HCT116 (cell line): ENCODE results near the gene PDYN. TPM values are rescaled to one million over a fixed set of nuclear protein-coding genes. Genes with fewer than 3 reads are reported as not detected.

Experiments used
- ATAC-seq: fragments of 200-7000 bp; cut with Tn5 transposase; 2 replicates; pipeline ENCODE4 v1.9.1; 2020; ENCODE audit warnings: mild to moderate bottlenecking, moderate library complexity
- BruUV-seq: library from RNA; stranded (reverse); fragments of 400-500 nt; replicated peaks from 2 replicates; lab custom pipeline; 2021; lab: Mats Ljungman, UMichigan
- CTCF ChIA-PET: fragments of 300-600 bp; sonication (Branson Sonifier 250); formaldehyde crosslinking; loops from one replicate; lab custom pipeline; 2021; ENCODE audit warnings: antibody characterized with exemption; lab: Charles Lee
- POLR2A ChIA-PET: fragments of 300-600, 350-600 bp; sonication (Branson Sonifier 250); formaldehyde crosslinking; loops from one replicate; lab custom pipeline; 2021; ENCODE audit warnings: antibody characterized with exemption; lab: Charles Lee
- RAD21 ChIA-PET, 2 experiments: fragments of 300-600 bp; sonication (Branson Sonifier 250); formaldehyde crosslinking; loops; one replicate each; lab custom pipeline; 2023; ENCODE audit warnings: low total read pairs in 2 of 2; ENCODE audit not compliant: uncharacterized antibody in 2 of 2, unreplicated experiment in 2 of 2, low non-redundant PET in 1 of 2; lab: Charles Lee
- DNase-seq: peaks from one replicate; pipeline ENCODE4 v3.0.0-alpha.2; 2010; ENCODE audit warnings: low read depth, low spot score
- H2AFZ ChIP-seq: fragments of 200-600 bp; shearing (Covaris generic), sonication (generic); 2 replicates; pipeline ENCODE4 v1.6.1; 2017; ENCODE audit warnings: low read depth, mixed run types, mixed read lengths, antibody characterized with exemption, low read length; ENCODE audit not compliant: poor library complexity, severe bottlenecking
- H3K27ac ChIP-seq: 2 replicates; pipeline ENCODE4 v1.5.1; 2012; ENCODE audit warnings: low read depth, low read length
- H3K27me3 ChIP-seq: fragments of 200-600 bp; sonication (generic); 2 replicates; pipeline ENCODE4 v1.6.1; 2016; ENCODE audit warnings: mixed run types, low read length, mixed read lengths; ENCODE audit not compliant: insufficient read depth
- H3K36me3 ChIP-seq, 2 experiments: fragments of 200-500 bp in 1 of 2; fragments of 200-600 bp in 1 of 2; sonication (Bioruptor generic) in 1 of 2; sonication (generic) in 1 of 2; 2 replicates each; pipeline versions ENCODE4 v1.5.1 to v1.6.1; 2014 to 2016; ENCODE audit warnings: low read length in 2 of 2, inconsistent platforms in 1 of 2, mixed read lengths in 1 of 2, mixed run types in 1 of 2; ENCODE audit not compliant: insufficient read depth in 2 of 2, control insufficient read depth in 1 of 2
- H3K4me1 ChIP-seq, 2 experiments: fragments of 200-600 bp in 1 of 2; sonication (generic) in 1 of 2; 2 replicates each; pipeline versions ENCODE4 v1.5.1 to v1.6.1; 2012 to 2017; ENCODE audit warnings: low read length in 2 of 2, inconsistent platforms in 1 of 2, mild to moderate bottlenecking in 1 of 2, mixed read lengths in 1 of 2, mixed run types in 1 of 2, moderate library complexity in 1 of 2; ENCODE audit not compliant: insufficient read depth in 2 of 2, control insufficient read depth in 1 of 2
- H3K4me2 ChIP-seq: fragments of 200-600 bp; sonication (generic); 2 replicates; pipeline ENCODE4 v1.6.1; 2017; ENCODE audit warnings: mixed run types, low read length, mixed read lengths
- H3K4me3 ChIP-seq, 2 experiments: fragments of 200-600 bp in 1 of 2; sonication (generic) in 1 of 2; replicated peaks in 1 of 2; 2 replicates each; pipeline ENCODE4 v1.5.1; 2011 to 2016; ENCODE audit warnings: low read length in 2 of 2, control low read depth in 1 of 2, low read depth in 1 of 2, mild to moderate bottlenecking in 1 of 2, mixed read lengths in 1 of 2, mixed run types in 1 of 2
- H3K79me2 ChIP-seq: fragments of 200-600 bp; sonication (generic); 2 replicates; pipeline ENCODE4 v1.6.1; 2017; ENCODE audit warnings: mild to moderate bottlenecking, mixed run types, low read length, moderate library complexity, mixed read lengths; ENCODE audit not compliant: insufficient read depth
- H3K9ac ChIP-seq: fragments of 200-600 bp; sonication (generic); 2 replicates; pipeline ENCODE4 v1.6.1; 2016; ENCODE audit warnings: low read length, mixed read lengths
- H3K9me2 ChIP-seq: fragments of 200-600 bp; sonication (generic), shearing (Covaris generic); 2 replicates; pipeline ENCODE4 v1.6.1; 2017; ENCODE audit warnings: mixed run types, mild to moderate bottlenecking, moderate library complexity; ENCODE audit not compliant: insufficient read depth
- H3K9me3 ChIP-seq, 2 experiments: fragments of 200-500 bp in 1 of 2; fragments of 200-600 bp in 1 of 2; sonication (Bioruptor generic) in 1 of 2; sonication (generic) in 1 of 2; 2 replicates each; pipeline ENCODE4 v1.6.1; 2014 to 2017; ENCODE audit warnings: low read length in 2 of 2, mixed read lengths in 2 of 2, inconsistent platforms in 1 of 2, low read depth in 1 of 2, mild to moderate bottlenecking in 1 of 2, mixed run types in 1 of 2, moderate library complexity in 1 of 2; ENCODE audit not compliant: control insufficient read depth in 1 of 2, insufficient read depth in 1 of 2
- H4K20me1 ChIP-seq: fragments of 200-600 bp; sonication (generic), shearing (Covaris generic); 2 replicates; pipeline ENCODE4 v1.6.1; 2017; ENCODE audit warnings: mixed run types, mild to moderate bottlenecking, moderate library complexity; ENCODE audit not compliant: insufficient read depth
- ATF3 ChIP-seq: IDR thresholded peaks from 2 replicates; pipeline ENCODE4 v1.6.1; 2012
- ELF1 ChIP-seq: IDR thresholded peaks from 2 replicates; pipeline ENCODE4 v1.6.1; 2012; ENCODE audit warnings: low read depth, borderline replicate concordance
- EZH2 ChIP-seq: fragments of 200-600 bp; sonication (generic); IDR thresholded peaks from 2 replicates; pipeline ENCODE4 v1.6.1; 2017; ENCODE audit warnings: antibody characterized with exemption, mixed run types
- YY1 ChIP-seq: IDR thresholded peaks from 2 replicates; pipeline ENCODE4 v1.6.1; 2011; ENCODE audit warnings: low read length, low read depth, moderate library complexity, mild to moderate bottlenecking; ENCODE audit not compliant: insufficient replicate concordance; ENCODE audit errors: extremely low read depth
- ZBTB33 ChIP-seq: IDR thresholded peaks from 2 replicates; pipeline ENCODE4 v1.6.1; 2011; ENCODE audit warnings: mild to moderate bottlenecking, low read length, moderate library complexity; ENCODE audit not compliant: insufficient replicate concordance; ENCODE audit errors: extremely low read depth
- ZNF274 ChIP-seq: fragments of 200-500 bp; sonication (Bioruptor generic); IDR thresholded peaks from 2 replicates; pipeline ENCODE4 v1.6.1; 2014; ENCODE audit warnings: mild to moderate bottlenecking, low read depth, low read length, inconsistent platforms
- intact Hi-C: fragments of 100-400 bp; cut with micrococcal nuclease; formaldehyde crosslinking; loops from 2 replicates; pipeline ENCODE4 v1.10.0; 2022
- total RNA-seq: library from RNA; stranded (reverse); gene quantifications from one replicate; pipeline ENCODE4 v1.2.1, GENCODE V29; 2021; ENCODE audit not compliant: unreplicated experiment

The PDYN gene
- total RNA-seq, 1 experiment from 2014 or later = not detected

GRCh38 chr20:1971893-1972586 lies 21.8 kb downstream of the PDYN start:
- ChIA-PET RAD21 (no interaction called here), POLR2A (no interaction called here), CTCF (interaction anchor here (0.8 kb wide), 1 partner anchor 201 kb away, joined by 3 read pairs; no protein-coding TSS in a partner anchor)
- H3K4me3 ChIP-seq = no peak overlapping the region
- TF ChIP-seq ZNF274 (no peak), ZBTB33 (no peak), YY1 (no peak), ATF3 (no peak), EZH2 (no peak), ELF1 (no peak)
- no peaks in the 10 kb centered on the region for H3K9me2 ChIP-seq
- no peak for ATAC-seq
- intact Hi-C loops = no loop called here
- H3K9ac ChIP-seq = no peak overlapping the region
- no peak for DNase-seq
- BruUV-seq = no TSS peak
- peaks cover 50% of the 10 kb centered on the region for H3K27me3 ChIP-seq
- no peaks in the 10 kb centered on the region for H3K9me3 ChIP-seq
- no peaks in the 10 kb centered on the region for H3K36me3 ChIP-seq
- H2AFZ ChIP-seq = no peak overlapping the region
- H3K4me1 ChIP-seq = no peaks in the 10 kb centered on the region
- no peak overlapping the region for H3K27ac ChIP-seq
- no peaks in the 10 kb centered on the region for H4K20me1 ChIP-seq
- no peaks in the 10 kb centered on the region for H3K79me2 ChIP-seq
- H3K4me2 ChIP-seq = no peak overlapping the region
